Occipital lobe (tissue), 2 donors: Measurements from ENCODE around the gene CABLES1. TPM values are rescaled to one million over a fixed set of nuclear protein-coding genes. Genes with fewer than 3 reads are reported as not detected.

Experiments
- DNase-seq: peaks from one replicate; lab custom pipeline; 2025; lab: John Stamatoyannopoulos, UW
- total RNA-seq: library from RNA; depleted of rRNA; stranded (reverse); fragments of >200 nt; gene quantifications from one replicate; pipeline ENCODE4 v1.2.3, GENCODE V29; 2014

The CABLES1 gene
- total RNA-seq, 1 donor from 2014 or later, result 6.7 TPM

DNA sequence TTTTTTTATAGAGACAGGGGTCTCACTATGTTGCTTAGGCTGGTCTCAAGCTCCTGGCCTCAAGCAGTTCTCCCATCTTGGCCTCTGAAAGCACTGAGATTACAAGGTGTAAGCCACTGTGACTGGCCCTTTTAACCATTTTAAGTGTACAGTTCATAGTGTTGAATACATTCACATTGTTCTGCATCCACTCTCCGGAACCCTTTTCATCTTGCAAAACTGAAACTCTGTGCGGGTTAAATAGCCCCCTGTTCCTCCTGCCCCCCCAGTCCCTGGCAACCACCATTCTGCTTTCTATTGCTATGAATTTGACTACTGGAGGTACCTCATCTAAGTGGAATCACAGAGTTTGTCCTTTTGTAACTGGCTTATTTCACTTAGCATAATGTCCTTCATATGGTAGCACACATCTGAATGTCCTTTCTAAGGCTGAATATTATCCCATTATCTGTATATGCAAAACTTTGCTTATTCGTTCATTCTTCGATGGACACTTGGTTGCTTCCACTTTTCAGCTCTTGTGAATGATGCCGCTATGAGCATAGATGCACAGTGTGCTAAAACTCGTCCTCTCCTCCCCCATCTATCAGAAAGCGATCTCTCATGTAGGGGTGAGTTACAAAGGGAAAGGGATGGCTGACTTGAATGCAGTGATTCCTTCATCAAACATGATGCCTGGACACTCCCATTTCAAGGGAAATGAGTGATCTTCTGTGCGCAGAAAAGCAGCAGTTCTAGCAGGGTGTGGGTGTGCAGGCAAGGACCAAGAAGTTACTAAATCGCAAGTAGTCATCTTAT, 30.2 kb downstream of the CABLES1 start:
- DNase-seq, result no peak

DNA sequence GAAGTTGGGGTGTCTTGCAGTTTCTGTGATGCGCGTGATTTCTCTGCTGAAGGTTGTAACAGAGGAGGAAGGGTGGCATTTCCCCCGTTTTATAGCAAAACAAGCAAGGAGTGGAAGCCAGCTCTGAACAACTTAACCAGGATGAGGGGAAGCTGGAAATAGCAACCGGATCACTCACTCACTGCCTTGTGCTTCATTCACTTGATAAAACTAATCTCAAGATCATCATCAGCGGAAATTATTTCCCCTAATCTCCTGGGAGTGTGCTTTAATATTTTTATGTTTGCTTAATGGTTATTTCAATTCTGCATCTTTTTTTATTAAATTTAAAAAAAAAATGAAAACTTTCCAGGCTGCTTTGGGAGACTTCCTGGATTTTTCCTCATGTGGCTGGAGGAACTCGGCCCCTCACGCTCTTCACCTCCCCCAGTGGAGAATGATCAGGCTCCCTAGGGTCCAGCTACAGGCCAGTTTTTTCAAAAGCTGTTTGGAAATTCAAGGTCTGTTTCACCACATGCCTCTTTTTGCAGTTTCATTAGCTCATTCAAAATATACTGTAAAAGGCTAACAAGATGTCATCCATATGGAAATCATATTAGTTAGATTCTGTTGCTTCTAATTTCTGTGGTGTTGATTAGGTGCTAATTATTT, 31.7 kb downstream of the CABLES1 start:
- no peak for DNase-seq

DNA sequence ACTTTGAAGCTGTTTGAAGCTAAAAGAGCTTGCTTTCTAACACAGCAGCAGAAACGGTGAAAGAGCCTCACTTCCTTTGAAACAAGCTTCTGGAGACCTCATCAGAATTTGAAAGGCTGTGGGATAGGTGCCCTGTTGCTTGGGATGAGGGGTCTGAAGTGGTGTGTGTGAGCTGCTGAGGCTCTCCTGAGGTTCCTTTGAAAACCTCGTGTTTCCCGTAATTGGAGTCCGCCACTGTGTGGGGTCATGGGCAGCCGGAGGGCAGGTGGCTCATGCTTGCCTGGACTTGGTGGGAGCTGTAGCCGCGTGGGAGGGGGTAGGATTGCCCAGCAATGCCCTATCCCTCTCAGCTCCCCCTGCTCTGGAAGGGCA, 34.4 kb downstream of the CABLES1 start:
- DNase-seq, result no peak

DNA sequence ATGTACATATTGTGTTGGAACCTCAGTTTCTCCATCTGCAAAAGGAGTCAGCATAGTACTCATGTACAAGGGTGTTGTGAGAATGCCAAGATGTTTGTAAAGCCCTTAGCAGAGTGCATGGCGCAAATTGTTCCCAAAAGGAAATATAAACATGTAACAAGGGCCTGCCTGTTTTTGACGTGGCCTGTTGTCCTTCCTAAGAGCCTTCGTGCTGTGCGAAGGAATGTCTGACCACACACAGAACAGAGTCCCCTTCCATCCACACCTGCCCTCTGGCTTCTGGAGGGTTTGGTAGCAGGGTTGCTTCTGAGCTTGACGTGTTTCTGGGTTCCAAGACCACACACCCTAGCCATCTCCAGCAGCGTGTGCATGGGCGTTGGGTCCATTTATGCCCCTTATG, 34.9 kb downstream of the CABLES1 start:
- DNase-seq, result no peak

DNA sequence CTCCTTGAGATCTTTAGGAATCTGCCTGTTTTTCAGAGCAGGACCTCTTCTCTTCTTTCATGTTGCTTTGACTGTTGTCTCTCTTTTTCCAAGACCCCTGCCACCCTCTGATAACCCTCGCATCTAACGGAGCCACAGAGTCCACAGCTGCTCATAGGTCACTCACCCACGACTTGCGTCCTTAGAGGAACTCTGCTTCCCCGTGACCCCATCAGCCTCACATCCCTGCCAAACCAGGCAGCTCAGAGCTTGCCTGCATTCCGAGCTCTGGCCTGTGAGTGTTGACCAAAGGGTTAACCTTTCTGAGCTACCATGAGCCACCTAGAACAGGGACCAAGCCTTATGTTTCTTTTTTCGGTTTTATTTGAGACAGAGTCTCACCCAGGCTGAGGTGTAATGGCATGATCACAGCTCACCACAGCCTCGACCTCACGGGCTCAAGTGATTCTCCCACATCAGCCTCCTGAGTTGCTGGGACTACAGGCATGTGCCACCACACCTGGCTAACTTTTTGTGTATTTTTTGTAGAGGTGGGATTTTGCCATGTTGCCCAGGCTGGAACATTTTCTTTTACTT, 36.4 kb downstream of the CABLES1 start:
- DNase-seq, result no peak

DNA sequence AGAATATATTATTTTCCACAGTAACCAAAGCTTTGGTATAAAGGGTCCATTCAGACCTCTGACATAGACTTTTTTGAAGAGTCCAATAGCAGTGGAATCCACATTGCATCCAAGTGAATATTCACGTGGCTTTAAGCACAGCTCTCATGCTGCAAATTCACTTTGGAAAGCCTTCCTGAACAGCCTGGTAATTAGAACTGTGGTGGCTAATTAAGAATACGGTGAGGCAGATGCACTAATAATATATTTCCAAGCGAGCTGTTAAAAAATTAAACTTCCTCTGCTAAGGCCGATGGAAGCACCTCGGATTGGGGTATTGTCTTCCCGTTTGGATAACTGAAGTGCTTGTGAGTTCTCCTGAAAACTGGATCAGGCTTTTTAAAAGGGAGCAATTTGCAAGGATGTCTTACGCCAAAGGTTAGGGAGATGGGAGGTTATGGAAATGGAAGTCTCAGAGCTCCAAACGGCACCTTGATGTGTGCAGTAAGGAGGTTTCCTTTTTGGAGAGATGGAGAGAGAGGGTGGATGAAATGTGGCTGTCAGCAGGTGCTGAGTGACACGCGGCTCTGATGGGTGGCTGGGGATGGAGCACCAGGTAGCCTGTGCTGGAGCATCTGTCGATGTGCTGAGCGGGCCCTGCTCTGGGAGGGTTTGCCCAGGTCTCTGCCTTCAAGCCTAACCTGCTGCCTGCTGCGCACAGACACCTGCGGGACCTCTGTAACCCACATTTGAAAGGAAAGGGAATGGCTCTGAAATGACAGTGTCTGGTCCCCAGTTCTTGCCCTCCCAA, 37.5 kb downstream of the CABLES1 start:
- no peak for DNase-seq

DNA sequence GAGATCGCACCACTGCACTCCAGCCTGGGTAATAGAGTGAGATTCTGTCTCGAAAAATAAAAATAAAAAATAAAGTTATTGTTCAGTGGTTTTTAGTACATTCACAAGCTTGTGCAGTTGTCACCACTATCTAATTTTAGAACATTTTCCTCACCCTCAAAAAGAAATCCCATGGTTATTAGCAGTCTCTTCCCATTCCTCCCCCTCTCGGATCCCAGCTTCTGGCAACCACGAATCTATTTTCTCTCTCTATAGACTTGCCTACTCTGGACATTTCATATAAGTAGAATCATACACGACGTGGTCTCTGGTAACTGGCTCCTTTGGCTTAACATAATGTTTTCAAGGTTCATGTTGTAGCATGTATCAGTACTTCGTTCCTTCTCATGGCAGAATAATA, 38.6 kb downstream of the CABLES1 start:
- no peak for DNase-seq

DNA sequence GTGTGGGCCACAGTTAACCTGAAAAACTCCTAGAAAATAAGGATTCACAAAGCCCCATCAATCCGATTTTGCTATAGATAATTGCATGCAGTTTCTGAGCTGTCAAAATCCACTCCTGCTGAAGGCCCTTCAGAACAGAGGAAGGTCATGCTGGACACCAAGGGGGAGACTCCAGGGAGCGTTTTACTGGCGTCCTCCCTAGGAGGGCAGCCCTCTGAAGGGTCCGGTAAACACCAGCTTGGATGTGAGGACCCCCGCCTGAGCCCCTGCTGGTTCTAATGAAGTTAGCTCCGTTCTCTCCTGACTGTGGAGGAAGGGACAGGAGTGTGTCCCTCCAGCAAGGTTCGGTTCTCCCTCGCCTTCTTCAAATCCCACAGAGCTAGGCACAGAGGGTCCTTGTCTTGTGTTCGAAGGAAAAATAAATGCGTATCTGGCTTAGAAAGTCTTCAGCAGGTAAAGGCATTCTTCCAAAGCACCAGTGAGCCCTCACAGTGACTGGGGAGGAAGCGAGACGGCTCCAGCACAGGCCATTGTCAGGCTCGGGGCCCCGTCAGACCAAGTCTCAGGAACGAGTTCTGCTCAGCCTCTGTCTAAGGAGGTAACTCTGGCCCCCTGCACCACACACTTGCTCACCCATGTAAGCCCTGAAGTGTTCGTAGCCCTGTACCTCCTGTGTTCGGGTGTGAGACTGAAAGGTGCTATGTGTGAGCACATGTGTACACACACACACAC, 41.6 kb downstream of the CABLES1 start:
- no peak for DNase-seq

DNA sequence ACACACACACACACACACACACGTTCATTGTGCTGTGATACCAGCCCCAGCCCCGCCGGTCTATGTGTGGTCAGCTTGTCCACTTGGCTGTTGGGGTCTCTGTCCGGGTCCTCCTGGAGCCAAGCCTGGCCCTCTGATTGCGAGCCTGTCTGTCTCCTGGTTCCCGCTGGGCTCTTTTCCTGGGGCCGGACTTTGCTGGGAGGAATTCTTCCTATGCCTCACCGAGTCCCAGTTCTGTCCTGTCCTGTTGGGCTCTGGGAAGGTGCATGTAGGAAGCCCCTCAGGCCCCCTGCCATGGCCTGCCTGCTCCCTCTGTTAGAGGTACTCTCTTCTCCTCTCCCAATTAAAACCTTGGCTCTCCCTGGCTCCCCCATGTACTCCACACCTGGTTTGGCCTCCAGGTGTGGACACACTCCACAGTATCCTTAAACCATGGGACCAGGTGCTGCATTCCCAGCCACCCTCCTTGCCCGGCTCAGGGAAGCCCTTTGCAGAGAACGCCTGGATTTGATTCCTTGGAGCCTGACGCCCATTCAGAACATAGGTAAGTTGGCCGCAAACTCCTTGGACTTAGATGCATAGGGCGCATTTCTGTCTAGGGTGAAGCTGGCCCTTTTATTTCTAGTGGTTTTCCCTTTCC, 42.3 kb downstream of the CABLES1 start:
- DNase-seq, result no peak

DNA sequence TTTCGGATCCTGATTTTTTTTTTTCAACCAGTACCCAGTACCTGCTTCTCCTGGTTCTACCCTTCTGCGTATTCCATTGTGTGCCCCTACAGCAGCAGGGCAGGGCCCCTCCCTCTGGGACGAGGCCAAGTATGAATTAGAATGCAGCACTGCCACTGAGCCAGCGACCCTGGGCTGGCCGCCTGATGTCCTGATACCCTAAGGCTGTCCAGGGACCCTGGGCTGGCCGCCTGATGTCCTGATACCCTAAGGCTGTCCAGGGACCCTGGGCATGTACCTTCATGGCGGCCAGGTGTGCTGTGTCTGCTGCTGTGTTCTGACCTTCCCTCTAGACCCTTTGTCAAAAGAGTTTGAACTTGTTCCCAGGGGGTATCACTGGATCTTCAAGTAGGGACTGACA, 42.9 kb downstream of the CABLES1 start:
- DNase-seq, result no peak

DNA sequence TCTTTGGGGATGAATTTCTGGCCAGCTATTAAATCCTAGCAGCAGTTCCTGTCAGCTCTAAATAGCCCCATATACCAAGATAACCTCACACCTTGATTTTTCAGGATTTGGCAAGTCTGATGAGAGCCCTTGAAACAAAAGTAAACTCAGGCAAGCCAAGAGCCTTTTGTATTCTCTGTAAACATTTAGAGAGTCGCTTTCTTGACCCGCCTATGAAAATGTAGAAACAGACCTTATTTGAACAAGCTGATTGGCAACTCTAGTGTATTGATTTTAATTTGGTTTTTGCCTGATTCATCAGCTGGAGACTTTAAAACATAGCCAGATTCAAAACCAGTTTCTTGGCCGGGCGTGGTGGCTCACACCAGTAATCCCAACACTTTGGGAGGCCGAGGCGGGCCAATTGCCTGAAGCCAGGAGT, 43.4 kb downstream of the CABLES1 start:
- no peak for DNase-seq

DNA sequence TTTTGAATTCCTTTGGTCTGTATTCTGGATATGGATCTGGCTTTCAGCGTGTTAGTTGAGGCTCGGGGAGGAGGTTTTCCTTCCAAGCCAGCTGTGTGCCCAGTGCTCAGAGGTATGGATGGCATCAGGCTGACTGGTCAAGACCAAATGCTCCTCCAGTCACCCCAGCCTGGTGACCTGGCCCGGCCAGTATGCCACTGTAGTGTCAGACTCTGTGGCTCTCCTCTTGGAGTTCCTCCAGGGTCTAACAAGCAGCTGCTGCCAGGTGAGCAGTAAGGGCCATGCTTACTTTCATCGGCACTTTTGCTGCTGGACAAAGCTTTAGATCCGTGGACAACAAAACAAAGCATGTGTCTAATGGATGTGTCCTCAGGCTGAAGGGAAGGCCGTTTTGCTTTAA, 44.1 kb downstream of the CABLES1 start:
- DNase-seq, result no peak

DNA sequence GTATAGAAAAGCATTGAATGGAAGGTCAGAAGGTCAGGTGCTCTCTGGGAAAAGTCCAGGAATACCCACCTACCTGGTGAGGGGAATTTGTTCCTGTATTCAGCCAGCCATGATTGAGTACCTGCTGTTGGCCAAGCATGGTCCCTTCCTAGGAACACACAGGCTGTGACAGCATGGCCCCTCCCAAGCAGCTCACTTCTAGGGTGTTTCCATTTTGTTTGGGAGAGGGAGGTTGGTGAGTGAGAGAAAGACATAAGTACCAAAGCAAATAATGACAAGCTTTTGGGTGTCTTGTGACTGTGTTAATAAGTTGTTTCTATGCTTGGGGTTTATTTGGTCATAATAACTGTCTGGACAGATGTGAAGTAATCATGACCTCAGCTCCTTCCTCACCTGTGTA, 46.3 kb downstream of the CABLES1 start:
- no peak for DNase-seq

DNA sequence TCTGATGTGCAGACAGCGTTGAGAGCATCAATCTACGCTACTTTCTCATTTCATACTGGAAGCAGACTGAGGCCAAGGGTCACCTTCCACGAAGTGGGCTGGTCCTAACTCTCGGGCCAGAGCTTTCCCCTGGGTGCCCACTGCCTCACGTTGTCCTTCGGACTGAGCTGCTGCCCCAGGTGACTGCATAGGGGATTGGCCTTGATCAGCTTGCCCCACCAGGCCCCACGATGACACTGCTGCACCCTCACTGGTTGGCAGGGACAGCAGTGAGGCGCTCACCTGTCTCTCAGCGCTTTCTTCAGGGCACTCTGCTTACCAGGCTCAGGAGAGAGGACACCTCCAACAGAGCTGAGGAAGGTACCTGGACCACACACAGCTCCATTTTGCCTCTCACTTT, 47.3 kb downstream of the CABLES1 start:
- DNase-seq, result no peak

DNA sequence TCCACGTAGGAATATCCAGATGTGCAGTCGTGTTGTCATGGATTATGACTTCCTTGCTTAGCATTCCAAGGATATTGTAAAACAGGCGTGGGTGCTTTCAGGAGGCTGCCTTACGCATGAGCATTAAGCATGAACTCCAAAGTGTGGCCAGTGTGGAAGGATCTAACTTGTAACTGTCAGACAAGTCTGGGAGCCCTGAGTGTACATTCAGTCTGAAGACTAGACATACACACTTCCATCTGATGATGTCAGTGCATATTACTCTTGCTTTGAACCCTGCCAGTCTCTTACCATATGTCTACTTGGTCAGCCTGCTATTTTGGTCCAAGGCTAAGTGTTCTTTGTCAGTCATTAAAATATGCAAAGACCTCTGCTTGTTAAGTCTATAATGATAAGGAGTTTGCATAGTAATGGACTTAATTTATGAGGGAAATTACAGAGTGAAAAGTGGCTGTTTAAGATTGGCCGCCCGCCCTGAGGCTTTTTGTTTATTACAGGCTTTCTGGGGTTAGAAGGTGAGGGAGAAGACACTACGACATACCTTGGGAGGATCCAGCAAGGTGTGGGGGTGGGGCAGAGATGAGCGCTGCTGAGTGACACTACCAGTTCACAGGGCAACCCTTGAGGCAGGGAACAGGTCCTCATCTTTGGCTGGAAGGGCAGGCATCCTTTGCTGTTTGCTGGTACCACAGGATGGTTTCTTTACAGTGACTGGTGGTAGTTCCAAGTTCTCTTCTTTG, 48.3 kb downstream of the CABLES1 start:
- DNase-seq, result no peak

DNA sequence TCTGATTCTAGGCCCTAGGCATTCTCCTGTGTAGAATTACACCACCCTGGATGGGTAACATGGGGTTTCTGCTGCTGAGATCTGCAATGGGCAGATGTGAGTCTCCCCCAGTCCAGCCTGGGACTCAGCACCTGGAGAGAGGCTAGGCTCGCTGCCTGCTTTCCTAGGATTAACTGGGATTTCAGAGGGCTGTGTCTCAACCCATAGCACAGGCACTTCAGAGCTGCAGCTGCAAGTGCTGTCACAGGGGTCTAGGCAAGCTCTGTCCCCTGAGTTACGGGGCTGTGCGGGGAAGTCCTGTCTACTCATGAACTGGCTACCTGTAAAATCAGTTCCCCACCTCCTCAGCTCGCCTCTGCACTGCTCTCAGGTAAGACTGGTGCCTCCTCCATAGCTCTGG, 51.5 kb downstream of the CABLES1 start:
- DNase-seq, result no peak

DNA sequence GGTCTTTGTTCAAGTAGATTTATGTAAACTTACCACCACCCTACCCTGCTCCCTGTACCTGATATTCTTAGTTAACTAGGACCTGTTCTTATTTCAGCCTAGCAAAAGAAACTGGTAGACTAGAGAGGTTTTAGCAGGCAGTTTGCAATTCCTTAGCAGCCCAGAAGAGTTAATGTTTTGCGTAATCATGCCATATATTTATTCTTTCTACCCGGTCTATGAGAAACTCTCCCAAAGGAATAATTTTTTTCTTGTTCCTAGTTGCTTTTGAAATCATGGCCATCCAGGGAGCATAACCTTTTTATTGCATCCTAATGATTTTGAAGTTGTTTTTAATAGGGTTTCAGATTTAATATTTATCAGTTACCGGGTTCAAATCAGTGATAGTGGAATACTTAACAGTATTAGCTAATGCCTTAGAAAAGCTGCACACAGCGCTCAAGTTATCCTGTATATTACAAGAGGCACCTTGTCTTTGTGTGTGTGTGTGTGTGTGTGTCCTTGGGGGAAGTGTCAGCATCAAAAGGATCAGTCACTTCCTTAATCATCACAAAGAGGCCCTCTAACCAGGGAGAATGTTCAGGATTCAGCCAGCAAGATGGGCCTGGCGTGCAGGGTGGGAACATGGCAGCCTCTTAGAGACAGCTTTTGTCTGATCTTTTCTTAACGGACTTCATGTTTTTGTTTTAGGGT, 52.9 kb downstream of the CABLES1 start:
- DNase-seq, result no peak

DNA sequence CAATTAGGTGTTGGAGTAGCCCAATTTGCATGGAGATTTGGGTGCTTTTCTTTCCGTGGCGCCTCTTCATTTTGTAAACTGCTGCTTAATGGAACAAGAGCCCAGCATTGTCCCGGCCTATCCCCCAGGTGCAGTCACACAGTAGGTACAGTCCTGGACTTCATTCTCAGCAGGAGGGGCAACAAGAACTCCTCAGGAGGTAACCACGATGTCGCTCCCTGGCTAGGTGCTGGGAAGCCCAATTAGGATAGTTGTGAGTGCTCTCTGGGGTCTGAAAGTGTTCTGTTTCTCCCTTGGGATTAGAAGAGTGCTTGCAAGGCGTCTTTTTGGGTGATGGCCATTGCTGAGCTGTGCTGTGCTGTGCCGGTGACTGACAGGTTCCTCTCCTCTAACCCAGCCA, 53.8 kb downstream of the CABLES1 start:
- no peak for DNase-seq

DNA sequence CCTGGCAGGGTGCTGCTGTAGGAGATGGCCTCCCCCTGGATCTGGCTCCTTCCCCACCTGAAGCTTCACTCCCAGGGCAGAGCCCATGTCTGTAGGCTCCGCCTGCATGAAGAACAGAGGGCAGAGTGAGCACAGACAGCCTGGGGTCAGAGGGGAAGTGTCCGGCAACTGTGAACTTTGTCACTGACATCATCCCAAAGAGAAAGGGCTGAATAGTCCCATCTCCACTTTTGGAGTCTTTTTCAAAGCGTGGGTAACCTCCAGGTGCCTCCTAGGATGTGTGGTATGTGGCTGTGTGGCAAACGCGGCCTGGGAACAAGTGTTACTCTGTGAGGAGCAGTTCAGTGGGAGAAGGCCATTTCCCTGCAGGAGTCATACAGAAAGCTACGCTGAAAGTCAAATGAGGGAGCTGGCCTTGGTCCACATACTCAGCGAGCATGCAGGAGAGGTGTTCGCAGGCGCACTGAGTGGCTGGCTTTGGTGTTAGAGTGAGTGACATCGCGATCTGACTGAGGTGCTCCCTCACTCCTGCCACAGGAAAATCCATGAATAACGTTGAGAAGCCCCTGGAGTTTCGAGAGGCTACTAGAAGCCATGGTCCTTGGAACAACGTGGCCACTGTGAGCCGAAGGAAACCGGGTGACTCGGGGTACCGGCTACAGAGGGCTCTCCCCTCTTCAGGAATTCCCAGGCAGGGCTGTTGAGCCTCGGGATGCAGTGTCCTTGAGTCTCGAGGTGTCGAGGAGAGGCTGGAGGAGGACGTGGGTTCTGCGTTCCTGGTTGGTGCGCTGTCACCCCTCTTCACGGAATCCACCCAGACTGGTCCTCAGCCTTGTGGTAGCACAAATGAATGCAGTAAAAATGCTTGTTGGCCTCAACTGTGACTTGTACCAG, 54.7 kb downstream of the CABLES1 start:
- no peak for DNase-seq
